Left ventricle myocardium inferior (tissue), 1 donor: Measurements from ENCODE around the gene CLTC. TPM values are rescaled to one million over a fixed set of nuclear protein-coding genes. Genes with fewer than 3 reads are reported as not detected.
"Not testable (repeated sequence)": the region's sequence is repeated elsewhere in the genome, so short reads cannot be mapped to it uniquely, and the experiment has no call there.

Source experiments
- DNase-seq: peaks from one replicate; pipeline ENCODE4 v3.0.0-alpha.2; 2020
- H3K27ac ChIP-seq: fragments of 200-600 bp; replicated peaks from 2 replicates; pipeline ENCODE4 v1.8.0; 2021
- H3K27me3 ChIP-seq: fragments of 200-600 bp; 2 replicates; pipeline ENCODE4 v1.8.0; 2021; ENCODE audit warnings: low read depth
- H3K36me3 ChIP-seq: fragments of 200-600 bp; 2 replicates; pipeline ENCODE4 v1.8.0; 2021
- H3K4me1 ChIP-seq: fragments of 200-600 bp; 2 replicates; pipeline ENCODE4 v1.8.0; 2021
- H3K4me3 ChIP-seq: fragments of 200-600 bp; 2 replicates; pipeline ENCODE4 v1.8.0; 2021; ENCODE audit warnings: mild to moderate bottlenecking, moderate library complexity
- H3K9me3 ChIP-seq: fragments of 200-600 bp; replicated peaks from 2 replicates; pipeline ENCODE4 v1.8.0; 2021
- CTCF ChIP-seq: fragments of 200-600 bp; IDR thresholded peaks from 2 replicates; pipeline ENCODE4 v1.8.0; 2021; ENCODE audit warnings: antibody characterized with exemption, mild to moderate bottlenecking, borderline replicate concordance
- intact Hi-C: fragments of 100-400 bp; cut with micrococcal nuclease; formaldehyde crosslinking; loops from one replicate; pipeline ENCODE4 v1.11.0; 2022
- total RNA-seq: library from RNA; stranded (reverse); fragmentation: NEBNext Ultra II Directional; extraction: Animal tissue kit (Norgen Biotek cat#: 25700); gene quantifications from one replicate; pipeline ENCODE4 v1.2.1, GENCODE V29; 2021
- donor health status: DM: no; HTN: yes; CAD: no; lungs with severe emphysema.

Gene CLTC
- total RNA-seq, 1 donor from 2014 or later: 162 TPM

- Histone ChIP-seq H3K4me1 (peaks cover 14% of the 10 kb centered on the region), H3K27me3 (no peaks in the 10 kb centered on the region), H3K4me3 (no peak overlapping the region), H3K36me3 (peaks cover 90% of the 10 kb centered on the region), H3K27ac (no peak overlapping the region), H3K9me3 (peaks cover 6% of the 10 kb centered on the region)
- no peak for DNase-seq
- intact Hi-C loops: no loop called here
- no peak for TF ChIP-seq CTCF
Observed at GRCh38 chr17:59651346-59651745, 31.7 kb downstream of the CLTC start.

GRCh38 chr17:59652119-59652518 is 32.4 kb downstream of the CLTC start:
- peaks cover 6% of the 10 kb centered on the region for H3K9me3 ChIP-seq
- peaks cover 97% of the 10 kb centered on the region for H3K36me3 ChIP-seq
- no peak overlapping the region for H3K4me3 ChIP-seq
- no peaks in the 10 kb centered on the region for H3K27me3 ChIP-seq
- intact Hi-C loops: no loop called here
- H3K4me1 ChIP-seq: peaks cover 7% of the 10 kb centered on the region
- no peak overlapping the region for H3K27ac ChIP-seq
- TF ChIP-seq CTCF: no peak
- no peak for DNase-seq

DNA sequence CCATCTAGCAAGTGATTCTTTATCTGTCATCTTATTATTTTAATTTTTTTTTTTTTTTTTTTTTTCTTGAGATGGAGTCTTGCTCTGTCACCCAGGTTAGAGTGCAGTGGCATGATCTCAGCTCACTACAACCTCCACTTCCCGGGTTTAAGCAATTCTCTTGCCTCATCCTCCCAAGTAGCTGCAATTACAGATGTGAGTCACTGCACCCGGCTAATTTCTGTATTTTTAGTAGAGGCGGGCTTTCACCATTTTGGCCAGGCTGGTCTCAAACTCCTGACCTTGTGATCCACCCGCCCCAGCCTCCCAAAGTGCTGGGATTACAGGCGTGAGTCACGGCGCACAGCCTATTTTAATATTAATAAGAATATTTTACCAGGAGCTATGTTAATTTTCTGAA is 36.9 kb downstream of the CLTC start:
- H3K27me3 ChIP-seq, H3K4me3 ChIP-seq, DNase-seq, intact Hi-C loops, H3K4me1 ChIP-seq, H3K9me3 ChIP-seq, H3K27ac ChIP-seq: not testable (repeated sequence)
- peaks cover 99% of the 10 kb centered on the region for H3K36me3 ChIP-seq

DNA sequence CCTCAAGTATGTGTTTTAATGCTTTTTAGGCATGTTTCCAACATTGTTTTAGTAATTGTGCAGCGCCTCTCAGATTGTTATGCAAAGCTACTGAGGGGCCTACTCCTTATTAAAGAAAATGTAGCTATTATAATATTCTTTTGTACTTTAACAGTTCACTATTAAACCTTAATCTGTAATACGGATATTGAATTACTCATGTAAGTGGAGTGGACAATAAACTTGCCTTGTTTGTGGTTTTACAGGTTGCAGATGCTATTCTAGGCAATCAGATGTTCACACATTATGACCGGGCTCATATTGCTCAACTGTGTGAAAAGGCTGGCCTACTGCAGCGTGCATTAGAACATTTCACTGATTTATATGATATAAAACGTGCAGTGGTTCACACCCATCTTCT is 46.5 kb downstream of the CLTC start:
- H3K4me3 ChIP-seq: no peak overlapping the region
- H3K9me3 ChIP-seq: no peaks in the 10 kb centered on the region
- peaks cover 95% of the 10 kb centered on the region for H3K36me3 ChIP-seq
- H3K27ac ChIP-seq: no peak overlapping the region
- intact Hi-C loops: no loop called here
- peaks cover 30% of the 10 kb centered on the region for H3K4me1 ChIP-seq
- DNase-seq: no peak
- no peak for TF ChIP-seq CTCF
- no peaks in the 10 kb centered on the region for H3K27me3 ChIP-seq

GRCh38 chr17:59668816-59669215 is 49.1 kb downstream of the CLTC start:
- no peak for DNase-seq
- H3K4me1 ChIP-seq: peaks cover 30% of the 10 kb centered on the region
- intact Hi-C loops: no loop called here
- H3K9me3 ChIP-seq: no peaks in the 10 kb centered on the region
- H3K4me3 ChIP-seq: no peak overlapping the region
- no peaks in the 10 kb centered on the region for H3K27me3 ChIP-seq
- H3K36me3 ChIP-seq: peaks cover 88% of the 10 kb centered on the region
- TF ChIP-seq CTCF: no peak
- H3K27ac ChIP-seq: peak overlapping the region; percentile 22

DNA sequence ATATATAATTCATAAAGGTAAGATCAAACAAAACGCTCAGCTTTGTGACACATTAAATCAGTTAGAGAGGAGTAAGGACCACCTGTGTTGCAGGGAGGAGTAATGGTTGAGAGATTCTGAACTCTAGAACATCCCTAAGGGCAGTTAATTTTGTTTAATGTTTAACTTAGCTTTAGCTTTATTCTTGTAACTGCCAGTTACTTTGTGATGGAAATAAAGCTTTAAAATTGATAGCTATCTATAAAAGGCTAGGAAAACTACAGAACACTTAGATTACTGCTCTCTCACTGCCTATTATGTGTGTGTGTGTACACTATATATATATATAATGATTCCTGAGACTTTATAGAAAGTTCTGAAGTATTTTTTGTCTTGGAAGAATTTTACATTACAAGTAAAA is 49.7 kb downstream of the CLTC start:
- Histone ChIP-seq H3K27me3 (no peaks in the 10 kb centered on the region), H3K27ac (peak overlapping the region; percentile 22), H3K4me3 (no peak overlapping the region), H3K36me3 (peaks cover 88% of the 10 kb centered on the region), H3K9me3 (no peaks in the 10 kb centered on the region), H3K4me1 (peaks cover 30% of the 10 kb centered on the region)
- DNase-seq: no peak
- TF ChIP-seq CTCF: no peak
- intact Hi-C loops: no loop called here
